ENCODE measurements around the gene WDR59.

The WDR59 gene

DNA sequence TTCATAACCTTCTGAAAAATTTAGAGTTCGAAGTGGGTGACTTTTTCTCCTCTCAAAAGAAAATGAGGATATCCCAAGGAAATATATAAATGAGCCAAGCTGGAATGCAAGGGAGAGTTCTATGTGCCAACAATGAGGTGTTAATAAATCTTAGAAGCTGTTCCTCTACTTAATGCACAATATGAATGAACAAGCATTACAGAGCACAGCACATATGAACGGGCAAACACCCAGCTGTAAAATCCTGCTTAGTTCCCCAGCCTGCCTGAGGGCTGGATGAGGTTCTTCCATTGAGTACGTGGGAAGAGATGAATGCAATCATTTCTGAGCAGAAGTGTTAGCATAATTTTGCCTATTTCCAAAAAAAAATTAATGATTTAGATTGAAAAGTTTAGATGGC is 58.1 kb downstream of the WDR59 start:
- Histone ChIP-seq H3F3A (ENCODE audit: low read depth) (no peaks in the 10 kb centered on the region), H3K9me2 (replicated peaks; ENCODE audit: low read depth, low read length) (no peaks in the 10 kb centered on the region), H3K27me3 (ENCODE audit: insufficient read depth, low read length, poor library complexity, severe bottlenecking) (no peaks in the 10 kb centered on the region), H3K9ac (ENCODE audit: low read depth, low read length, poor library complexity, severe bottlenecking) (no peak overlapping the region), H3K79me2 (ENCODE audit: insufficient read depth, low read length) (no peaks in the 10 kb centered on the region), H3K4me3 (ENCODE audit: low read length, poor library complexity, severe bottlenecking) (no peak overlapping the region), H3K36me3 (ENCODE audit: insufficient read depth, low read length) (peaks cover 18% of the 10 kb centered on the region; the same call in 1 of the 2 replicates), H3K4me1 (ENCODE audit: insufficient read depth, low read length, poor library complexity, severe bottlenecking) (no peaks in the 10 kb centered on the region), H4K20me1 (ENCODE audit: insufficient read depth, low read length, poor library complexity, severe bottlenecking) (no peaks in the 10 kb centered on the region), H3K9me3 (ENCODE audit: insufficient read depth, low read depth, low read length) (no peaks in the 10 kb centered on the region), H3K4me2 (ENCODE audit: low read depth, low read length, poor library complexity, severe bottlenecking) (no peak overlapping the region), H2AFZ (ENCODE audit: low read length) (no peak overlapping the region)
- TF ChIP-seq, protein P1, sequence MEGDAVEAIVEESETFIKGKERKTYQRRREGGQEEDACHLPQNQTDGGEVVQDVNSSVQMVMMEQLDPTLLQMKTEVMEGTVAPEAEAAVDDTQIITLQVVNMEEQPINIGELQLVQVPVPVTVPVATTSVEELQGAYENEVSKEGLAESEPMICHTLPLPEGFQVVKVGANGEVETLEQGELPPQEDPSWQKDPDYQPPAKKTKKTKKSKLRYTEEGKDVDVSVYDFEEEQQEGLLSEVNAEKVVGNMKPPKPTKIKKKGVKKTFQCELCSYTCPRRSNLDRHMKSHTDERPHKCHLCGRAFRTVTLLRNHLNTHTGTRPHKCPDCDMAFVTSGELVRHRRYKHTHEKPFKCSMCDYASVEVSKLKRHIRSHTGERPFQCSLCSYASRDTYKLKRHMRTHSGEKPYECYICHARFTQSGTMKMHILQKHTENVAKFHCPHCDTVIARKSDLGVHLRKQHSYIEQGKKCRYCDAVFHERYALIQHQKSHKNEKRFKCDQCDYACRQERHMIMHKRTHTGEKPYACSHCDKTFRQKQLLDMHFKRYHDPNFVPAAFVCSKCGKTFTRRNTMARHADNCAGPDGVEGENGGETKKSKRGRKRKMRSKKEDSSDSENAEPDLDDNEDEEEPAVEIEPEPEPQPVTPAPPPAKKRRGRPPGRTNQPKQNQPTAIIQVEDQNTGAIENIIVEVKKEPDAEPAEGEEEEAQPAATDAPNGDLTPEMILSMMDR (conservative IDR thresholded peaks at IDR 0.05; ENCODE audit: low read length) = no peak
- no peak for TF ChIP-seq EZH2phosphoT487 (IDR thresholded peaks at IDR 0.05; ENCODE audit: borderline replicate concordance)

DNA sequence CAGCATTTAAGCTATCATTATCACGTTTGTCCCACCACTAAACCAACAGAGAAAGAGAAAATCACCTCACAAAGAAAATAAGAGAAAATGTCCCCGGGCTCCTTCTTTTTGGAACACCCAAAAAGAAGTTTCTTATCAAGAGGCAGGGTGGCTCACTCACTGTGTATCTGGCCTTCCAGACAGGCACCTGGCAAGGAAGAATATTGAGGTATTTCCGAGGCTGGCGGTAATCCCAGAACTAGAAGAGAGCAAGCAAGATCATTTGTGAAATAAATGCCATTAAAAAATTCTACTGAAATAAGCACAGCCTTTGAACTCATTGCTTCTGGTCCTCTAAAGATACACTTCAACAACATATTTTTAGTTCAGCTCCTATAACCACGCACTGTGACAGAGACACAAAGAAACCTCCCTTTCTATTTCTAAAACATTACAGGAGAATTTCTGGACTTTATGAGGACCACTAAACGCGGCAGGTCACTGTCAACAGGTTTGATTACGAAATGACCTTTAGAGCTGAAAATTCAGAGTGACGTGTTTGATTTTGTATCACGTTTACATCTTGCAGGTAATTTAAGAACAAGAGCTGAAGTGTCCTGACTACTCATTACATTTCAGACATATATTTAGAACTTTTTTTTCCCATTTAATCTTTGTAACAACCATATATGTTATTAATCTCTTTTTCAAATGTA is 61.0 kb downstream of the WDR59 start:
- Histone ChIP-seq H3F3A (ENCODE audit: low read depth) (no peaks in the 10 kb centered on the region), H3K9me2 (replicated peaks; ENCODE audit: low read depth, low read length) (no peaks in the 10 kb centered on the region), H3K4me1 (ENCODE audit: insufficient read depth, low read length, poor library complexity, severe bottlenecking) (no peaks in the 10 kb centered on the region), H3K36me3 (ENCODE audit: insufficient read depth, low read length) (peaks cover 28% of the 10 kb centered on the region; the same call in 1 of the 2 replicates), H3K27me3 (ENCODE audit: insufficient read depth, low read length, poor library complexity, severe bottlenecking) (no peaks in the 10 kb centered on the region), H3K79me2 (ENCODE audit: insufficient read depth, low read length) (no peaks in the 10 kb centered on the region), H4K20me1 (ENCODE audit: insufficient read depth, low read length, poor library complexity, severe bottlenecking) (no peaks in the 10 kb centered on the region), H3K9ac (ENCODE audit: low read depth, low read length, poor library complexity, severe bottlenecking) (no peak overlapping the region), H3K9me3 (ENCODE audit: insufficient read depth, low read depth, low read length) (no peaks in the 10 kb centered on the region), H3K4me2 (ENCODE audit: low read depth, low read length, poor library complexity, severe bottlenecking) (no peak overlapping the region), H2AFZ (ENCODE audit: low read length) (no peak overlapping the region), H3K4me3 (ENCODE audit: low read length, poor library complexity, severe bottlenecking) (no peak overlapping the region)
- TF ChIP-seq EZH2phosphoT487 (IDR thresholded peaks at IDR 0.05; ENCODE audit: borderline replicate concordance) = no peak
- TF ChIP-seq, protein P1 (conservative IDR thresholded peaks at IDR 0.05; ENCODE audit: low read length) = no peak

DNA sequence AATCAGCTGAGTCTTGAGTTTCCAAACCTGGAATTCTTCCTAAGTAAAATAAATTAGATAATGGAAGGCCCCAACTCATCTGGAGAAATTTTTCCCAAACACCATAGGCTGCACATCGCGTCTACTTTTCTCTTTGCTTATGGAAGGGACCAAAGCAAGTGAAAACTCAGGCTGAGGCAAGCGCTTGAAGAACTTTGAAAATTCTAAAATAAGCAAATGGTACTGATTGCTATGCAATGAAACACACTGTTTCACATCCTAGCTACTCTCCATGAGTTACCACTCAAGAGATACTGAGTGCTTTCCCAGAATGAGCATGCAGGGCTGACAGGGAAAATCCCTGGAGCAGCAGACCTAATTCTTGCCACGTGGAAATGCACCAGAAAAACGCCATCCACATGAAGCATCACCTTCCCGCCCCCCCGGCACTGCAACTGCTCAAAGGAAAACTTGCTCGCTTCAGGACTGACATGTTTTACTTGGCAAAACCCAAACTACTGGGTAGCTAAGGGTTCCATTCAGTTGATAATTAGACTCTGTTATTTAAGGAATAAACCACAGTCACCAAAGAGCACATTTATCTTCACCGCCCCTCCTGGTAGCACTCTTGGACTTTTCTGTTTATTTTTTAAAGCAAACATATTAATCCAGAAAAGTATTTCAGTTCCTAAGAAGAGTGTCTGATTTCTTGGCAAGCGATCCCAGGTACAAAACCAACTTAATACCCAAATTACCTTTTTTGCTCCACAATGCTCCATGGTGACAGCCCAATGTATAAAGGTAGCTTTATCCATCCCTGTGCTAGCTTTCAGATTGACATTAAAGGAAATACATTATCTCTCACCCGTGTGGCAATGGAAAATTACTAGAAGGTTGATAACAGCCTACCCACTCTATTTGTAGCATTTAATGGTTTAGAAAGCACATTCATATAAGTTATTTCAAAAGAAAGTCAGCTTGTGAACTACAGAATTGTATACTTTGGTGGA is 62.5 kb downstream of the WDR59 start:
- Histone ChIP-seq H3K79me2 (ENCODE audit: insufficient read depth, low read length) (no peaks in the 10 kb centered on the region), H2AFZ (ENCODE audit: low read length) (no peak overlapping the region), H3K9ac (ENCODE audit: low read depth, low read length, poor library complexity, severe bottlenecking) (no peak overlapping the region), H3K27me3 (ENCODE audit: insufficient read depth, low read length, poor library complexity, severe bottlenecking) (no peaks in the 10 kb centered on the region), H3K9me2 (replicated peaks; ENCODE audit: low read depth, low read length) (no peaks in the 10 kb centered on the region), H3F3A (ENCODE audit: low read depth) (no peaks in the 10 kb centered on the region), H3K9me3 (ENCODE audit: insufficient read depth, low read depth, low read length) (no peaks in the 10 kb centered on the region), H3K4me3 (ENCODE audit: low read length, poor library complexity, severe bottlenecking) (no peak overlapping the region), H3K4me2 (ENCODE audit: low read depth, low read length, poor library complexity, severe bottlenecking) (no peak overlapping the region), H3K36me3 (ENCODE audit: insufficient read depth, low read length) (peaks cover 28% of the 10 kb centered on the region; the same call in 1 of the 2 replicates), H4K20me1 (ENCODE audit: insufficient read depth, low read length, poor library complexity, severe bottlenecking) (no peaks in the 10 kb centered on the region), H3K4me1 (ENCODE audit: insufficient read depth, low read length, poor library complexity, severe bottlenecking) (no peaks in the 10 kb centered on the region)
- TF ChIP-seq, protein P1 (conservative IDR thresholded peaks at IDR 0.05; ENCODE audit: low read length) = no peak
- no peak for TF ChIP-seq EZH2phosphoT487 (IDR thresholded peaks at IDR 0.05; ENCODE audit: borderline replicate concordance)

All from Loucy (cell line).